ENCODE data around the gene RCOR3.

RCOR3 gene

GRCh38 chr1:211326140-211326527, 67.0 kb downstream of the RCOR3 start:
- no peak for DNase-seq

GRCh38 chr1:211326528-211327345, 67.6 kb downstream of the RCOR3 start, which contains the start of gene TRAF5:
Gene TRAF5 (plus strand): TSS chr1:211326833. CDS start chr1:211353240, 26,407 bp downstream.
- peak; percentile 46 for DNase-seq

DNA sequence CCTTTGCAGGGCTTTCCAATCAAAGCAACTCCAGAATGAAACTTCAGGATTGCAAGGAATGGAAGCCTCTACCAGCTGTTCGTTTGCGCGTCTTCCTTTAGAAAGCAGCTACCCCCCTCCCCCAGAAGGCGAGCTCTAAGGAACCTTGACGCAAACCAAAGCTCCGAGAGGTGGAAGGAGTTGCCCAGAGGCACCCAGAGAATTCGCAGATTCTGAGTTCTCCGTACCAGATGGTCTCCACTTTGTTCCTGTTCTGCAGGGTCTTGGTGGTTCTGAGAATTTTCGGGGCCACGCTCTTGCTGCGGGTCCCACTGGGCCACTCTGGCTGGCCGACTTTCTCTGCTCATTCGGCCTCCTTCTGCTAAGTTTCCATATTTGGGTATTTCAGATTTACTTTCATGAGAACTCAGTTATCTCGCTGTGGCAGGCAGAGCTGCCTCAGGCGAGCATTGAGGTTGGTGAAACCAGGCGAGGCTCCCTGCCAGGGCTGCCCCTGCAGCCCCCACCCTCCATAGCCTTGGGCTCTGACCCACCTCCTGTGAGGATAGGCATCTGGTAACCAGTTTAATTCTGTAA, 68.3 kb downstream of the RCOR3 start:
- no peak for DNase-seq

DNA sequence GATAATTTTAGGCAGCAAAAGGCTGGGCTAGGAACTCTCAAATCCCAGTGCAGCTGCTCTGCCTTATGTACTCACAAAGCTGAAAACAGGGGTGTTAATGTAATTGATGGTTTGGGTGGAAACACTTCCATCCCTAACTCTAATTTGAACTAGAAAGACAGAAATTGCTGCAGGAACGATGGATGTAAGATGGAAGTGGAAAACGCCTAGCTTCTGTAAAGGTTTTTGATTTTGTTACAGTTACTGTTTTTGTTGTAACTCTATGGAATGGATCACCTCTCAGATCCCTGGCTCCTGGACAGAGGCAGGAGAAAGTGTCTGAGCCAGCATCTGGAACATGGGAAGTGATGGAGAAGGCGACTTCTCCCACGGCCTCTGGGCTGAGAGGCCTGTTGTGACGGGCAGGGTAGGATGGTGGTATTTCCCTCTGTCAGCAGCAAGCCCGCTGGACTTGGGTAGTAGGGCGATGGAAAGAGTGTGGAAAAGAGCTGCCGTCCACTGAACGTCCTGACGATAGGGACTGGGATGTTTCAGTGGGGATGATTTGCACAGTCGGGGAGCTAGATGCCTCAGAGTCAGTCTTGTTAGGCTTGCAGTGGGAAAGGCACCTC, 69.0 kb downstream of the RCOR3 start:
- no peak for DNase-seq

- no peak for DNase-seq
Measured at GRCh38 chr1:211328866-211329475, 69.8 kb downstream of the RCOR3 start.

DNA sequence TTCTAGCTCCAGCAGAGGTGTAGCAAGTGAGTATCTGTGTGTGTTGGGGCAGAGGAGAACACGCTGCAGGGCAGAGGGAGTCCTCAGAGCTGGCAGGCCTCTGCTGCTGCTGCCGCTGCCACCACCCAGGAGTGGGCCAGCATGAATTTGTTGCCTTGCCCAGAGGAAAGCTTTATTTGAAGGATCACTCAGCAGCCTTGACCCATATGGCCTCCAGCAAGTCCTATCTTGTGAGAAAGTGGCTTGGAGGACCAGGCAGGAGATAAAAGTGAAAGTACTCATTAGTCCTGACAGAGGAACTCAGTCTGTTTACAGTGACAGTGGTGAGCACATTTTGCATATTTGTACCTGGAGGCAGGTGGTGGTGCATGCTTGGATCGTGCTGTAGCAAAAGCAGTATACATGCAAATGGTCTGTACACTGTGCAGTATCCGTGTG, 70.6 kb downstream of the RCOR3 start:
- no peak for DNase-seq

GRCh38 chr1:211330282-211330936, 71.2 kb downstream of the RCOR3 start:
- no peak for DNase-seq

GRCh38 chr1:211331011-211331709, 72.0 kb downstream of the RCOR3 start:
- DNase-seq, result no peak

DNA sequence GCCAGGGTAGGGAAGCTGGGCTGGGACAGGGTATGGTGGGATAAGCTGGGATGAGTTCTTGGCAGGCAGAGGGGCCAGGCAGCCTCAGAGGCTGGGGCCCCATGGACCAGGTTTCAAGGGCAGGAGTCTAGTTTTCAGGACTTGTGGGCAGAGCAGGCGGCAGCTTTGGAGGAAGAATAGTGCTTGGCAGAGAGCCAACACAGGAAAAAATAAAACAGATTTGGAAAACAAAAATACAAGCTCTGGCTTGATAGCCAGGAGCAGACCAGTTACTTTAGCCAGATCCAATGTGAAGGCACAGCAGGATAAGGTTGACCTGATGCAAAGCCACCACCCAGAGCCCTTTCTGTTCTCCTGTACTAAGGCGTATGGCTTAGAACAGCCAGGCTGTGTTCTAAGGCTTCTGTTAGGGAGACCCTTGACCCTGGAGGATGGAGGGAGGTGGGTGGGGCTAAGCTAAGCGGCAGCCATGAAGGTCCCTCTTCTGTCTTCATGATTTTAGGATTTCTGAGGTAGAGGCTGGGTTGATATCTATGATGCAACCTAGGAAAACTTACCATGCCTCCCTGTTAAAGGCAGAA, 73.0 kb downstream of the RCOR3 start:
- no peak for DNase-seq

- no peak for DNase-seq
Measured at GRCh38 chr1:211332830-211333229, 73.7 kb downstream of the RCOR3 start.

- DNase-seq, result no peak
Measured at GRCh38 chr1:211333906-211334305, 74.7 kb downstream of the RCOR3 start.

- no peak for DNase-seq
Measured at GRCh38 chr1:211334986-211335385, 75.8 kb downstream of the RCOR3 start.

- no peak for DNase-seq
Measured at GRCh38 chr1:211335522-211336157, 76.5 kb downstream of the RCOR3 start.

DNA sequence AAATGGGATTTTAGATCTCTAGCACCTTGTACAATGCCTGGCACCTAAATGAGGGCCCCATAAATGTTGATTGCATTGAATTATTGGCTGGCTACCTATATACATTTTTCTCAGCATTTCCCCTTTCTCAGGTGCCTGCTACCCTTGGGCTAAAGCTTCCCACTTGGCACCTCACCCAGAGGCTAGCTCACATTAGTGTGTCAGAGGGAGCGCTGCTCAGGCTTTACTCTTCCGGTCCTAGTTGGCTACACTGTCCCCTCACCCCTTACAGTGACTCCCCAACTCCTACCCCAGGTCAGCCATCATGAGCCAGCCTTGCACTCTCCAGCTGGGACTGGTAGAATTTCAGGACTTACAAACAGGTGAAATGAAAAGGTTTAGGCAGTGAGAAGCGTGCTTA, 77.0 kb downstream of the RCOR3 start:
- no peak for DNase-seq

GRCh38 chr1:211336775-211337174, 77.6 kb downstream of the RCOR3 start:
- DNase-seq, result no peak

GRCh38 chr1:211337430-211338223, 78.5 kb downstream of the RCOR3 start:
- DNase-seq, result no peak

DNA sequence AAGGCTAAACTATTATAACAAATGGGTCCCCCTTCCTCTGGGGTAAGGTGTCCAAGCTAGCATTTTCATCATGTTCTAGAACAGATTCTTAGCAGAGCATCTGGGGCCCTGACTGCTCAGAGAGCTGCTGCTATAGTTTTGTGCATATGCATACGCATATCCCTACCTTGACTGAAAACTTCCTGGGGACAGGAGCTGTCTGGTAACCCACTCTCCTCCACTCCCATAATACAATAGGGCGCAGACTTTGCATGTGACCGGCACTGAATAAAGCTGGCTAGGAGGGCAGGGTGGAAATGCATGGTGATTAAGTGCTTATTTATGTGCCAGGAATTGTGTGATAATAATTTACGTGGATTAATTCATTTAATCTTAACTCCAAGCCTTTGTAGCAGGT, 79.1 kb downstream of the RCOR3 start:
- DNase-seq, result no peak

GRCh38 chr1:211339631-211340041, 80.5 kb downstream of the RCOR3 start:
- DNase-seq, result no peak

DNA sequence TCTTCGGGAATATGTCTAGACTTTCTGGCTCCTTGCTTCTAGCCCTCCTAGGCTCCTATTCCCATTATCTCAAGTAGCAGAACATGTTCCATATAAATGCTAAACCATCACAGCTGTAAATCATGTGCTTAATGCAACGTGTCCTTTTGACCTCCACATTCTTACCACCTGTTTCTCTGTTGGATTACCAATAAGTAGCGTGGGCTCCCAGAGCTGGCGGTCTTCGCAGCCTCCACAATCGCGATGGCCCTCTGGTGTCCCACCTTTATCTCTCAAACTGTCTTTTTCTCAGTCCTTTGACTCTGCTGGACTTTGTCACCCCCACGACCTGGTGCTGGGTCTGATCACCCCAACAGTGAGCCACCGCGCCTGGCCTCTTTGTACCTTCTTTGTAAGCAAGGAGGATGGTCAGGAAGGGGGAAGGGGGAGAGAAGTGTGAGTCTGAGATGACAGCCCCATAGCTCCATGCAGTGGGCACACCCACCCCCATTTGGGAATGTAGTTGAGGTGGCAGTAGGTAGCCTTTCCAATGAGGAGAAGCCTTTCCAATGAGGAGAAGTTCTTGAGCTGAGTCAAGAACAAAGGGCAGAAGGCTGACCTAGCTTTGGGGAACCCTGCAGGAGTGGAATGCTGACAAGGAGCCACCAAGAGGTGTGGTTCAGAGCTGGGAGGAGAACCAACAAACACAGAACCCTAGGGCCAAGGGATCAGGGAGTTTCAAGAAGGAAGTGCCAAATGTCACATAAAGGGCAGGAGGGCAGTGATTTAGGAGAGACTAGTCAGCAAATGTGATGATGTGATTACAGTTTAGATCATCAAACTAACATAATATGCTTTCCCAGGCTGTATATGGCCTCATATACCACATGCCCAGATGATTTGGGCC, 81.7 kb downstream of the RCOR3 start:
- DNase-seq, result no peak

- DNase-seq, result no peak
Measured at GRCh38 chr1:211341999-211342398, 82.8 kb downstream of the RCOR3 start.

Data from activated gamma-delta T cell (primary cell).